PFSK-1 (cell line): ENCODE data around the gene UBXN10.

Experiments used
- POLR2AphosphoS5 ChIP-seq: IDR thresholded peaks from 2 replicates; pipeline ENCODE4 v1.6.1; 2012; ENCODE audit warnings: low read depth, mild to moderate bottlenecking, control low read depth, low read length, moderate library complexity
- REST ChIP-seq, 2 experiments: IDR thresholded peaks; 2 replicates each; pipeline versions ENCODE4 v1.6.1 to v1.8.0; 2011 to 2012; ENCODE audit warnings: low read depth in 2 of 2, low read length in 2 of 2, control low read depth in 1 of 2, inconsistent platforms in 1 of 2, mild to moderate bottlenecking in 1 of 2, moderate library complexity in 1 of 2; ENCODE audit not compliant: insufficient read depth in 1 of 2
- SIN3A ChIP-seq: IDR thresholded peaks from 2 replicates; pipeline ENCODE4 v1.6.1; 2012; ENCODE audit warnings: mild to moderate bottlenecking, low read length, moderate library complexity, borderline replicate concordance; ENCODE audit not compliant: insufficient read depth
- TAF1 ChIP-seq: IDR thresholded peaks from 2 replicates; pipeline ENCODE4 v1.6.1; 2012; ENCODE audit warnings: low read length, control low read depth, borderline replicate concordance; ENCODE audit not compliant: insufficient read depth

GRCh38 chr1:20202166-20202565, 16.3 kb downstream of the UBXN10 start:
- no peak for TF ChIP-seq POLR2AphosphoS5
- no peak for TF ChIP-seq SIN3A
- no peak for TF ChIP-seq TAF1
- TF ChIP-seq REST (IDR thresholded peaks at IDR 0.05; ENCODE audit: insufficient read depth in 1 of 2, low read depth in 2 of 2, low read length in 2 of 2) = no peak
